ENCODE data around the gene EGLN1.

DNA sequence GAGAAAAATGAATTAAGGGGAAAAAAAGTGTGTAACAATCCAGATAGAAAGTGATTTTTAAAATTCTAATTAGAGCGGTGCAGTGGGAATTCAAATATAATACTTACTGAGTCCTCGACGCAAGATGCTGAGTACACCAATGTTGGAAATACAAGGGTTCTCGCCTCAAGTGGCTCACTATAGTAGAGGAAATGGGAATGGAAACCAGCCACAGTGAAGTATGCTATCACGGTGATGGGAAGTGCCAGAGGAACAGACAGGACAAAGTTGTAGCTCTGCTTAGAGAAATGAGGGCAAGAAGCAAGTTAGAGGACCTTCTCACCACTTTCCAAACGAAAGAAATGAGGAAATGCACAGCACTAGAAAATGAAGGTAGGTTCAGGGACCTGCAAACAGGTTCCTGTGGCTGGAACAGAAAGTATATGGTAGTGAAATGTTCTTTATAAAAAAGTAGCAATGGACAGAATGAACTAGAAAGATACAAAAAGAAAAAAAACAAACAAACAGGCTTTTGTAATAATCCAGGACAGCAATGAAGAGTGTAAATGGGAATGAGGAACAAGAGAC is 13.5 kb downstream of the EGLN1 start:
- no peak for TF ChIP-seq POLR2A (IDR thresholded peaks at IDR 0.05)
- TF ChIP-seq, protein P1, sequence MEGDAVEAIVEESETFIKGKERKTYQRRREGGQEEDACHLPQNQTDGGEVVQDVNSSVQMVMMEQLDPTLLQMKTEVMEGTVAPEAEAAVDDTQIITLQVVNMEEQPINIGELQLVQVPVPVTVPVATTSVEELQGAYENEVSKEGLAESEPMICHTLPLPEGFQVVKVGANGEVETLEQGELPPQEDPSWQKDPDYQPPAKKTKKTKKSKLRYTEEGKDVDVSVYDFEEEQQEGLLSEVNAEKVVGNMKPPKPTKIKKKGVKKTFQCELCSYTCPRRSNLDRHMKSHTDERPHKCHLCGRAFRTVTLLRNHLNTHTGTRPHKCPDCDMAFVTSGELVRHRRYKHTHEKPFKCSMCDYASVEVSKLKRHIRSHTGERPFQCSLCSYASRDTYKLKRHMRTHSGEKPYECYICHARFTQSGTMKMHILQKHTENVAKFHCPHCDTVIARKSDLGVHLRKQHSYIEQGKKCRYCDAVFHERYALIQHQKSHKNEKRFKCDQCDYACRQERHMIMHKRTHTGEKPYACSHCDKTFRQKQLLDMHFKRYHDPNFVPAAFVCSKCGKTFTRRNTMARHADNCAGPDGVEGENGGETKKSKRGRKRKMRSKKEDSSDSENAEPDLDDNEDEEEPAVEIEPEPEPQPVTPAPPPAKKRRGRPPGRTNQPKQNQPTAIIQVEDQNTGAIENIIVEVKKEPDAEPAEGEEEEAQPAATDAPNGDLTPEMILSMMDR (IDR thresholded peaks at IDR 0.05) = no peak
